Tibial nerve (tissue), 3 donors: Measurements from ENCODE around the gene TKT.

Source experiments
- EP300 ChIP-seq, 2 donors: sonication (generic); formaldehyde crosslinking; IDR thresholded peaks; one replicate each; pipeline ENCODE4 v1.6.1; 2017; ENCODE audit warnings: antibody characterized with exemption in 2 of 2, mild to moderate bottlenecking in 1 of 2
- POLR2A ChIP-seq, 2 donors: fragments of 450-650 bp; IDR thresholded peaks; one replicate each; pipeline ENCODE4 v1.6.1; 2017; ENCODE audit warnings: antibody characterized with exemption in 2 of 2, mild to moderate bottlenecking in 2 of 2, moderate library complexity in 2 of 2

DNA sequence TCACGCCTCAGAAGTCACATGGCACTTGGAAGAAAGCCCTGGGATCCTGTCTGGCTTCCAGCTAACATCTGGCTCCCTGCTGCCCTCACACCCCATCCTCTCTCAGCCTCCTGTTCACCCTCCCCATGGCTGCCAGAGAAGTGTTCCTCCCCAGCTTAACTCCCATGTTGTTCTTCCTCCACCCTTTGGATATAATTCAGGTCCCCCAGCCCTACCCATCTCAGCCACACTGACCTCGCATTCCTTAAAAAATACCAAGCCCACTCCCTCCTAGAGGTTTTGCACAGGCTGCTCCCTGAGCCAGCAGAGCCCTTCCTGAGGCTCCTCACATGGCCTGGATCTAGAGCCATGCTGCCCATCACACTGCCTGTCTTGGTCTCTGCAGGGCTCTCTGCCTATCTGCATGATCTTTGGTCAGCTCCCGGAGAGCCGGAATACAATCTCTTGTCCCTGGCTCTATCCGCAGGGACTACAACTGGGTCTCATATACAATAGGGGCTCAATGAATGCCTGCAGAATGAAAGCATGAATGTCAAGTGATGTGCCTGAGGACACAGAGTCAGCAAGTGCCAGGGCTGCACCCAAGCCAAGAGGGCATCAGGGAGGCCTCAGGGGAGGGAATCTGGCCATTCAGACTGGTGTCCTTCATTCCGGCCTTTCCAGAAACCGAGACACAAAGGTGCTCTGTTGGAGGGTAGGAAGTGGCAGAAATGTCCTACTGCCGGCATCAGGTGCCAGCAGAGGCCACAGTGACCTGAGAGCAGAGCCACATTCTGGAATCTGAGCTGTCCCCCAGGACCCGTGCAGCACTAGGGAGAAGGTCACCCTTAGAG is 3.8 kb upstream of the TKT start:
- TF ChIP-seq EP300 (IDR thresholded peaks at IDR 0.05) (no peak), POLR2A (IDR thresholded peaks at IDR 0.05) (no peak)
